NCI-H2227 treated with DMSO at 0.1 percent for 48 hours (cell line): ENCODE measurements around the gene REC8.

ENCODE experiments used
- DNase-seq: peaks from one replicate; lab custom pipeline; 2025; lab: John Stamatoyannopoulos, UW

Gene REC8

GRCh38 chr14:24159777-24160498, 11.9 kb upstream of the REC8 start:
- no peak for DNase-seq

- DNase-seq: no peak
Measured at GRCh38 chr14:24160499-24160849, 11.4 kb upstream of the REC8 start.

- DNase-seq: peak; percentile 93
Measured at GRCh38 chr14:24160850-24161804, 10.8 kb upstream of the REC8 start, which contains the start of gene IRF9. Gene IRF9, plus strand, starts transcription at chr14:24161265. Its CDS starts 880 bp downstream, at chr14:24162145.

- no peak for DNase-seq
Measured at GRCh38 chr14:24162093-24162492, 9.8 kb upstream of the REC8 start.

GRCh38 chr14:24164518-24164991, 7.3 kb upstream of the REC8 start:
- DNase-seq: no peak

GRCh38 chr14:24165785-24166184, 6.1 kb upstream of the REC8 start:
- no peak for DNase-seq

- no peak for DNase-seq
Measured at GRCh38 chr14:24167469-24168114, 4.3 kb upstream of the REC8 start.

- DNase-seq: no peak
Measured at GRCh38 chr14:24172261-24172860, 481 bp downstream of the REC8 start.

GRCh38 chr14:24172871-24173281, 996 bp downstream of the REC8 start:
- no peak for DNase-seq

GRCh38 chr14:24176599-24176998, 4.7 kb downstream of the REC8 start:
- DNase-seq: no peak

GRCh38 chr14:24177041-24177825, 5.4 kb downstream of the REC8 start:
- DNase-seq: no peak

GRCh38 chr14:24177891-24178290, 6.0 kb downstream of the REC8 start:
- DNase-seq: no peak

GRCh38 chr14:24178399-24179178, 6.7 kb downstream of the REC8 start:
- no peak for DNase-seq

GRCh38 chr14:24179294-24179960, 7.5 kb downstream of the REC8 start:
- DNase-seq: no peak

GRCh38 chr14:24179961-24180796, 8.3 kb downstream of the REC8 start:
- DNase-seq: no peak

- no peak for DNase-seq
Measured at GRCh38 chr14:24181371-24182077, 9.6 kb downstream of the REC8 start.

GRCh38 chr14:24182110-24182882, 10.4 kb downstream of the REC8 start:
- DNase-seq: no peak
